H1 (cell line): ENCODE data around the gene NAV2.

Experiments
- ATF3 ChIP-seq: IDR thresholded peaks from 2 replicates; pipeline ENCODE4 v1.6.1; 2011; ENCODE audit warnings: low read depth, mild to moderate bottlenecking, low read length; ENCODE audit not compliant: insufficient read depth
- BCL11A ChIP-seq, 2 experiments: IDR thresholded peaks; one replicate each; pipeline ENCODE4 v1.6.1; 2011; ENCODE audit warnings: low read depth in 2 of 2, low read length in 2 of 2, mild to moderate bottlenecking in 2 of 2
- CHD2 ChIP-seq: IDR thresholded peaks from 2 replicates; pipeline ENCODE4 v1.6.1; 2012; ENCODE audit warnings: low read length, improper control_type of control experiment
- CTCF ChIP-seq, 3 experiments: IDR thresholded peaks; 1 replicate in 2 of 3; 2 replicates in 1 of 3; pipeline versions ENCODE4 v1.5.1 to v1.6.1; 2011; ENCODE audit warnings: low read length in 3 of 3, mild to moderate bottlenecking in 3 of 3, inconsistent platforms in 2 of 3, low read depth in 1 of 3, moderate library complexity in 1 of 3; ENCODE audit not compliant: insufficient read depth in 1 of 3; ENCODE audit errors: control extremely low read depth in 1 of 3
- E2F6 ChIP-seq: IDR thresholded peaks from 2 replicates; pipeline ENCODE4 v1.6.1; 2012; ENCODE audit warnings: inconsistent platforms
- EGR1 ChIP-seq: IDR thresholded peaks from 2 replicates; pipeline ENCODE4 v1.6.1; 2011; ENCODE audit warnings: low read depth, low read length, borderline replicate concordance
- EP300 ChIP-seq, 2 experiments: IDR thresholded peaks; 1 replicate in 1 of 2; 2 replicates in 1 of 2; pipeline ENCODE4 v1.6.1; 2011 to 2012; ENCODE audit warnings: low read depth in 2 of 2, low read length in 2 of 2, mild to moderate bottlenecking in 2 of 2, borderline replicate concordance in 1 of 2, inconsistent platforms in 1 of 2, moderate library complexity in 1 of 2
- EZH2 ChIP-seq: fragments of 200-600 bp; sonication (generic); IDR thresholded peaks from 2 replicates; pipeline ENCODE4 v1.7.1; 2012; ENCODE audit warnings: low read depth, mild to moderate bottlenecking, moderate library complexity, low read length, inconsistent platforms; ENCODE audit not compliant: severe bottlenecking
- HDAC2 ChIP-seq, 2 experiments: fragments of 300-600 bp in 1 of 2; sonication (generic) in 1 of 2; IDR thresholded peaks; 2 replicates each; pipeline ENCODE4 v1.6.1; 2011 to 2012; ENCODE audit warnings: low read depth in 2 of 2, low read length in 2 of 2, mild to moderate bottlenecking in 2 of 2, moderate library complexity in 2 of 2, borderline replicate concordance in 1 of 2, inconsistent platforms in 1 of 2
- KDM1A ChIP-seq: fragments of 200-600, 300-600 bp; sonication (generic); IDR thresholded peaks from 2 replicates; pipeline ENCODE4 v1.7.1; 2016; ENCODE audit warnings: mild to moderate bottlenecking, low read length, borderline replicate concordance
- MAFK ChIP-seq: IDR thresholded peaks from 2 replicates; pipeline ENCODE4 v1.6.1; 2012; ENCODE audit warnings: low read depth, mild to moderate bottlenecking, improper control_type of control experiment, low read length
- MAX ChIP-seq: IDR thresholded peaks from 2 replicates; pipeline ENCODE4 v1.6.1; 2012; ENCODE audit warnings: inconsistent platforms
- POLR2A ChIP-seq, 2 experiments: IDR thresholded peaks; 1 replicate in 1 of 2; 2 replicates in 1 of 2; pipeline ENCODE4 v1.6.1; 2011; ENCODE audit warnings: low read depth in 2 of 2, low read length in 2 of 2, mild to moderate bottlenecking in 2 of 2; ENCODE audit errors: control extremely low read depth in 1 of 2
- SP2 ChIP-seq: IDR thresholded peaks from 2 replicates; pipeline ENCODE4 v1.6.1; 2012; ENCODE audit warnings: mild to moderate bottlenecking, low read length, inconsistent platforms

GRCh38 chr11:20064961-20065405, 352.3 kb downstream of the NAV2 start:
- TF ChIP-seq ATF3 (no peak), POLR2A (IDR thresholded peaks at IDR 0.05; ENCODE audit: control extremely low read depth in 1 of 2, low read depth in 2 of 2, low read length in 2 of 2) (no peak), CTCF (IDR thresholded peaks at IDR 0.05; ENCODE audit: control extremely low read depth in 1 of 3, insufficient read depth in 1 of 3, low read depth in 1 of 3, low read length in 3 of 3) (no peak), CHD2 (no peak), EP300 (IDR thresholded peaks at IDR 0.05; ENCODE audit: borderline replicate concordance in 1 of 2, low read depth in 2 of 2, low read length in 2 of 2) (no peak), BCL11A (IDR thresholded peaks at IDR 0.05; ENCODE audit: low read depth in 2 of 2, low read length in 2 of 2) (no peak), E2F6 (no peak), EGR1 (no peak), EZH2 (no peak), HDAC2 (IDR thresholded peaks at IDR 0.05; ENCODE audit: borderline replicate concordance in 1 of 2, low read depth in 2 of 2, low read length in 2 of 2) (no peak), MAX (no peak), MAFK (no peak), KDM1A (no peak), SP2 (no peak)
